CD4-positive, alpha-beta T cell (primary cell): ENCODE results near the gene FRMD8. TPM values are rescaled to one million over a fixed set of nuclear protein-coding genes. Genes with fewer than 3 reads are reported as not detected.

Experiments used
- ATAC-seq: fragments of 200-7000 bp; cut with Tn5 transposase; one replicate; pipeline ENCODE4 v1.10.0; 2022; ENCODE audit warnings: mild to moderate bottlenecking; ENCODE audit not compliant: poor library complexity
- CTCF ChIA-PET: fragments of 350-600 bp; sonication (Branson Sonifier 250); formaldehyde crosslinking; loops from one replicate; lab custom pipeline; 2021; ENCODE audit warnings: antibody characterized with exemption, inconsistent platforms; lab: Charles Lee
- POLR2A ChIA-PET: fragments of 350-600 bp; sonication (Branson Sonifier 250); formaldehyde crosslinking; loops from one replicate; lab custom pipeline; 2021; ENCODE audit warnings: antibody characterized with exemption, inconsistent platforms; lab: Charles Lee
- DNase-seq, 14 experiments: peaks; one replicate each; pipeline ENCODE4 v3.0.0-alpha.2; 2013 to 2020; ENCODE audit warnings: mixed read lengths in 2 of 14
- H3K27ac ChIP-seq, 2 donors: one replicate each; pipeline versions ENCODE4 v1.5.1 to v1.7.0; 2013; ENCODE audit warnings: low read length in 2 of 2, low read depth in 1 of 2, mild to moderate bottlenecking in 1 of 2
- H3K27me3 ChIP-seq, 2 experiments: 1 replicate in 1 of 2; 2 replicates in 1 of 2; pipeline versions ENCODE4 v1.6.1 to v1.7.0; 2013; ENCODE audit warnings: low read length in 2 of 2, control low read depth in 1 of 2, mild to moderate bottlenecking in 1 of 2, moderate library complexity in 1 of 2; ENCODE audit not compliant: insufficient read depth in 2 of 2, control insufficient read depth in 1 of 2
- H3K36me3 ChIP-seq: one replicate; pipeline ENCODE4 v1.6.1; 2013; ENCODE audit warnings: low read length, control low read depth; ENCODE audit not compliant: insufficient read depth
- H3K4me1 ChIP-seq: one replicate; pipeline ENCODE4 v1.6.1; 2013; ENCODE audit warnings: low read length, control low read depth; ENCODE audit not compliant: insufficient read depth
- H3K4me3 ChIP-seq: one replicate; pipeline ENCODE4 v1.5.1; 2013; ENCODE audit warnings: mild to moderate bottlenecking, low read length, moderate library complexity
- H3K9me3 ChIP-seq, 2 experiments: 1 replicate in 1 of 2; 2 replicates in 1 of 2; pipeline versions ENCODE4 v1.6.1 to v1.7.0; 2013; ENCODE audit warnings: low read length in 2 of 2, mild to moderate bottlenecking in 2 of 2, control low read depth in 1 of 2, moderate library complexity in 1 of 2; ENCODE audit not compliant: control insufficient read depth in 1 of 2, insufficient read depth in 1 of 2
- H3K27ac Mint-ChIP-seq: one replicate; pipeline ENCODE4 v1.8.0; 2020; ENCODE audit warnings: mixed read lengths
- H3K27me3 Mint-ChIP-seq: one replicate; pipeline ENCODE4 v1.8.0; 2021; ENCODE audit warnings: mixed read lengths
- H3K36me3 Mint-ChIP-seq: one replicate; pipeline ENCODE4 v1.8.0; 2021; ENCODE audit warnings: low read depth, mixed read lengths
- H3K4me1 Mint-ChIP-seq: one replicate; pipeline ENCODE4 v1.8.0; 2021; ENCODE audit warnings: low read depth, mixed read lengths
- H3K4me3 Mint-ChIP-seq: one replicate; pipeline ENCODE4 v1.8.0; 2020; ENCODE audit warnings: mild to moderate bottlenecking, mixed read lengths
- H3K9me3 Mint-ChIP-seq: one replicate; pipeline ENCODE4 v1.8.0; 2020; ENCODE audit warnings: mixed read lengths
- intact Hi-C, 2 experiments: fragments of 100-400 bp; cut with DNase I in 1 of 2; cut with micrococcal nuclease in 1 of 2; formaldehyde crosslinking; loops; one replicate each; pipeline versions ENCODE4 v1.15.1 to v1.9.0; 2023 to 2025; cut with DNase I, micrococcal nuclease
- total RNA-seq, 174 experiments: library from RNA in 2 of 174; stranded (reverse) in 2 of 174; gene quantifications; one replicate each; pipeline ENCODE4 v1.2.3 and lab custom pipeline; 2021 to 2026
- TF ChIP-seq, protein P1 (sequence below): fragments of 200-600 bp; IDR thresholded peaks from one replicate; pipeline ENCODE4 v1.8.0; 2022; ENCODE audit warnings: antibody characterized with exemption, mild to moderate bottlenecking

Gene FRMD8
- total RNA-seq, 2 experiments from 2014 or later: 19.4 to 25.3 TPM

DNA sequence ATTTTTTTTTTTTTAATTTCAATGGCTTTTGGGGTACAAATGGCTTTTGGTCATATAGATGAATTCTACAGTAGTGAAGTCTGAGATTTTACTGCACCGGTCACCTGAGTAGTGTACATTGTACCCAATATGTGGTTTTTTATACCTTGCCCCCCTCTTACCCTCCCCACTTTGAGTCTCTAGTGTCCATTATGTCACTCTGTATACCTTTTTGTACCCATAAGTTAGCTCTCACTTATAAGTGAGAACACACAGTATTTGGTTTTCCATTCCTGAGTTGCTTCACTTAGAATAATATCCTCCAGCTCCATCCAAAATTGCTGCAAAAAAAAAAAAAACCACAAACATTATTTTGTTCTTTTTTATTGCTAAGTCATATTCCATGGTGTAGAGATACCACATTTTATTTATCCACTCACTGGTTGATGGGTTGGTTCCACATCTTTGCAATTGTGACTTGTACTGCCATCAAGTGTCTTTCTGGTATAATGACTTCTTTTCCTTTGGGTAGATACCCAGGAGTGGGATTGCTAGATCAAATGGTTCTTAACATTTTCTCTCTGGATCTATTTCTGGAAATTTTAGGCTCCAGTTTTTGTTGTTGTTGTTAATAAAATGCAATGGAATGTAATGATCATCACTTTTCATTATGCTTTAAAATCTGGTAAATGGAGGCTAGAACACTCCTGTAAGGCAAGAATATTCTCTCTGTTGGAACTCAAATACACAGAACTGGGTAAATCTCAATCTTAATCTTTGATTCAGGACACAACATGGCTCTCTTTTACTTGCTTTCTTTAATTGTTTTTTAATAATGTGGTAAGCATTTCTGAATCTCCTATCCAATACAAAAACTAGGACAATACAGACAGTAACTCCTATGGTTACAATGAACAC is 46.5 kb downstream of the FRMD8 start:
- Mint-ChIP-seq H3K9me3 (no peaks in the 10 kb centered on the region), H3K27me3 (no peaks in the 10 kb centered on the region), H3K4me1 (peaks cover 90% of the 10 kb centered on the region), H3K4me3 (peak overlapping the region; percentile 74), H3K27ac (peak overlapping the region; percentile 89), H3K36me3 (peaks cover 55% of the 10 kb centered on the region)
- TF ChIP-seq, protein P1, sequence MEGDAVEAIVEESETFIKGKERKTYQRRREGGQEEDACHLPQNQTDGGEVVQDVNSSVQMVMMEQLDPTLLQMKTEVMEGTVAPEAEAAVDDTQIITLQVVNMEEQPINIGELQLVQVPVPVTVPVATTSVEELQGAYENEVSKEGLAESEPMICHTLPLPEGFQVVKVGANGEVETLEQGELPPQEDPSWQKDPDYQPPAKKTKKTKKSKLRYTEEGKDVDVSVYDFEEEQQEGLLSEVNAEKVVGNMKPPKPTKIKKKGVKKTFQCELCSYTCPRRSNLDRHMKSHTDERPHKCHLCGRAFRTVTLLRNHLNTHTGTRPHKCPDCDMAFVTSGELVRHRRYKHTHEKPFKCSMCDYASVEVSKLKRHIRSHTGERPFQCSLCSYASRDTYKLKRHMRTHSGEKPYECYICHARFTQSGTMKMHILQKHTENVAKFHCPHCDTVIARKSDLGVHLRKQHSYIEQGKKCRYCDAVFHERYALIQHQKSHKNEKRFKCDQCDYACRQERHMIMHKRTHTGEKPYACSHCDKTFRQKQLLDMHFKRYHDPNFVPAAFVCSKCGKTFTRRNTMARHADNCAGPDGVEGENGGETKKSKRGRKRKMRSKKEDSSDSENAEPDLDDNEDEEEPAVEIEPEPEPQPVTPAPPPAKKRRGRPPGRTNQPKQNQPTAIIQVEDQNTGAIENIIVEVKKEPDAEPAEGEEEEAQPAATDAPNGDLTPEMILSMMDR: peak; percentile 74
- peak overlapping the region in 1 of 2 donors; percentile 37 for H3K27ac ChIP-seq
- ChIA-PET CTCF (interaction anchor here (0.6 to 1.5 kb wide), 16 partner anchors 9 to 79 kb away, joined by 3 to 32 read pairs (median 4); partner anchors contain the start of genes FRMD8, MALAT1, NEAT1 and SLC25A45), POLR2A (interaction anchor here (1.1 to 1.5 kb wide), 6 partner anchors 10 to 67 kb away, joined by 3 to 33 read pairs (median 17); partner anchors contain the start of genes MALAT1 and NEAT1)
- no peaks in the 10 kb centered on the region for H3K27me3 ChIP-seq
- ATAC-seq: peak; percentile 45
- H3K9me3 ChIP-seq: no peaks in the 10 kb centered on the region
- H3K4me1 ChIP-seq: peaks cover 48% of the 10 kb centered on the region
- DNase-seq: peak in 3 of 14 experiments; percentile 75 to 78 (median 77)
- H3K36me3 ChIP-seq: peaks cover 39% of the 10 kb centered on the region
- no peak overlapping the region for H3K4me3 ChIP-seq
- intact Hi-C loops: loop anchor here (1.0 to 2.0 kb wide), 2 partner anchors 17 to 50 kb away; partner anchors contain the start of gene SLC25A45 (in 1 of the 2)

DNA sequence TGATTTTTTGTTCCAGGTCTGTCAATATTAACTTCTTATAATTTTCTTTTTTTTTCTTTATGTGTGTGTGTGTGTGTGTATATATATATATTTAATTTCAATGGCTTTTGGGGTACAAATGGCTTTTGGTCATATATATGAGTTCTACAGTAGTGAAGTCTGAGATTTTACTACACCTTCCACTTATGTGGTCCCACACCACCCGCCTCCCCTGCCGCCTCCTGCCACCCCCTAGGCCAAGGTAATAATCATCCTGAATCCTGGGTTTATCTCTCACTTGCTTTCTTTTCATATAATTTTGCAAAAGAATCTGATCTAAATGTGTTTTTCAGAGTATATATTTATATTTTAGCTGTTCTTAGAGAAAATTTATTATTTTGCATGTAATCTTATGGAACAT is 47.2 kb downstream of the FRMD8 start:
- no peaks in the 10 kb centered on the region for H3K9me3 ChIP-seq
- H3K9me3 Mint-ChIP-seq: no peaks in the 10 kb centered on the region
- no peak overlapping the region for H3K27ac ChIP-seq
- DNase-seq (no peak), ATAC-seq (no peak)
- H3K27ac Mint-ChIP-seq: peak overlapping the region; percentile 89
- peaks cover 56% of the 10 kb centered on the region for H3K36me3 Mint-ChIP-seq
- ChIA-PET CTCF (interaction anchor here (1.2 to 1.4 kb wide), 2 partner anchors 17 to 38 kb away, joined by 5 to 6 read pairs; no protein-coding TSS in a partner anchor), POLR2A (interaction anchor here (0.6 to 1.1 kb wide), 4 partner anchors 9 to 65 kb away, joined by 3 to 6 read pairs (median 4); partner anchors contain the start of gene MALAT1)
- H3K4me1 Mint-ChIP-seq: peaks cover 88% of the 10 kb centered on the region
- H3K27me3 Mint-ChIP-seq: no peaks in the 10 kb centered on the region
- intact Hi-C loops: loop anchor here (1.0 to 2.0 kb wide), 2 partner anchors 17 to 51 kb away; partner anchors contain the start of gene SLC25A45 (in 1 of the 2)
- H3K4me1 ChIP-seq: peaks cover 43% of the 10 kb centered on the region
- H3K4me3 Mint-ChIP-seq: no peak overlapping the region
- TF ChIP-seq, protein P1: no peak
- no peaks in the 10 kb centered on the region for H3K27me3 ChIP-seq
- H3K36me3 ChIP-seq: peaks cover 46% of the 10 kb centered on the region
- H3K4me3 ChIP-seq: no peak overlapping the region

DNA sequence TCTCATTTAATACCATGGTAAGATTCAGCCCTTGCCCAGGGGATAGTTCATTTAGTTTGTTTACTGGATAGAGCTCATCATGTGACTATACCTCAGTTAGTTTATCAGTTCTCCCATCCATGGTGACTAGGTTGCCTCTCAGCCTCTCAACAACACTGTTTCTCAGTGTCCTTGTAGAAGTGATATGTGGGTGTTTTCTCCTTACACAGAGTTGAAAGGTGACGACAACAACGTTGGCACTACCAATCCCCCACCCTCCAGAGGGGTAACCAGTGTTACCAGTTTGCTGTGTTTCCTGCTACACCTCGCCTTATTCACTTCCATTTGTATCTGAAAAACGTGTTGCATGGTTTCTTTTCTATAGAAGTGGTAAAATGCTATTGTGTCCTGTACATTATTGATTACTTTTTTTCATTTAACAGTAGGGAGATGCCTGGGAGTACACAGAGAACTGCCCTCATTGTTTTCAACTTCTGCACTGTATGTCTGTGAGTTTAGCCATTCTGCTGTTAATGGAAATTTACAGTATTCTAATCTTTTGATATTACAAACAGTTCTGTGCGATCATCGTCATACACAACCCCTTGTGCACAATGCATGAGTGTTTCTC is 47.7 kb downstream of the FRMD8 start:
- DNase-seq: peak in 1 of 14 experiments; percentile 10
- Histone ChIP-seq H3K27ac (no peak overlapping the region), H3K9me3 (no peaks in the 10 kb centered on the region), H3K4me3 (no peak overlapping the region), H3K27me3 (no peaks in the 10 kb centered on the region), H3K4me1 (peaks cover 45% of the 10 kb centered on the region), H3K36me3 (peaks cover 49% of the 10 kb centered on the region)
- no peak overlapping the region for H3K4me3 Mint-ChIP-seq
- peaks cover 61% of the 10 kb centered on the region for H3K36me3 Mint-ChIP-seq
- H3K27ac Mint-ChIP-seq: peak overlapping the region; percentile 39
- ChIA-PET CTCF (interaction anchor here (1.2 kb wide), 1 partner anchor 18 kb away, joined by 5 read pairs; no protein-coding TSS in a partner anchor), POLR2A (interaction anchor here (0.6 to 1.1 kb wide), 4 partner anchors 9 to 64 kb away, joined by 3 to 6 read pairs (median 4); partner anchors contain the start of gene MALAT1)
- ATAC-seq: no peak
- intact Hi-C loops: no loop called here
- TF ChIP-seq, protein P1: no peak
- H3K4me1 Mint-ChIP-seq: peaks cover 88% of the 10 kb centered on the region
- no peaks in the 10 kb centered on the region for H3K9me3 Mint-ChIP-seq
- H3K27me3 Mint-ChIP-seq: no peaks in the 10 kb centered on the region
